Stimulated activated CD4-positive, alpha-beta T cell treated with anti-CD3 and anti-CD28 coated beads, Interleukin-4, amount 100 ng/mL, for 1 hour (primary cell): Measurements from ENCODE around the gene ADAMTSL5.

Source experiments
- DNase-seq: peaks from one replicate; pipeline ENCODE4 v3.0.0-alpha.2; 2020

ADAMTSL5 gene

GRCh38 chr19:1465191-1466016, 47.4 kb downstream of the ADAMTSL5 start:
- DNase-seq, result peak; percentile 43

- DNase-seq, result no peak
Observed at GRCh38 chr19:1461862-1462261, 51.0 kb downstream of the ADAMTSL5 start.

- no peak for DNase-seq
Observed at GRCh38 chr19:1460033-1460995, 52.5 kb downstream of the ADAMTSL5 start.

GRCh38 chr19:1459479-1459878, 53.3 kb downstream of the ADAMTSL5 start:
- DNase-seq, result no peak

GRCh38 chr19:1457892-1458291, 54.9 kb downstream of the ADAMTSL5 start:
- no peak for DNase-seq

GRCh38 chr19:1457031-1457739, 55.6 kb downstream of the ADAMTSL5 start:
- no peak for DNase-seq

- DNase-seq, result no peak
Observed at GRCh38 chr19:1456121-1456900, 56.5 kb downstream of the ADAMTSL5 start.

- peak; percentile 50 for DNase-seq
Observed at GRCh38 chr19:1455336-1456120, 57.3 kb downstream of the ADAMTSL5 start.
